Loucy (cell line): ENCODE data around the gene ZNF556.

Experiments used
- H2AFZ ChIP-seq: fragments of 200-600 bp; sonication (generic); 2 replicates; pipeline ENCODE4 v1.6.0; 2016; ENCODE audit warnings: antibody characterized with exemption, mild to moderate bottlenecking, low read length, moderate library complexity
- H3F3A ChIP-seq: fragments of 200-600 bp; 2 replicates; pipeline ENCODE4 v1.6.0; 2016; ENCODE audit warnings: antibody characterized with exemption, low read depth, mild to moderate bottlenecking
- H3K27me3 ChIP-seq: fragments of 200-600 bp; sonication (generic); 2 replicates; pipeline ENCODE4 v1.6.1; 2014; ENCODE audit warnings: low read length, mild to moderate bottlenecking; ENCODE audit not compliant: insufficient read depth, poor library complexity, severe bottlenecking
- H3K36me3 ChIP-seq: fragments of 200-600 bp; sonication (generic); 2 replicates; pipeline ENCODE4 v1.6.1; 2016; ENCODE audit warnings: low read length; ENCODE audit not compliant: insufficient read depth
- H3K4me1 ChIP-seq: fragments of 200-600 bp; sonication (generic); 2 replicates; pipeline ENCODE4 v1.5.1; 2014; ENCODE audit warnings: low read length, mild to moderate bottlenecking; ENCODE audit not compliant: insufficient read depth, poor library complexity, severe bottlenecking
- H3K4me2 ChIP-seq: fragments of 200-600 bp; sonication (generic); 2 replicates; pipeline ENCODE4 v1.6.0; 2014; ENCODE audit warnings: antibody characterized with exemption, low read length, low read depth, mild to moderate bottlenecking; ENCODE audit not compliant: poor library complexity, severe bottlenecking
- H3K4me3 ChIP-seq: fragments of 200-600 bp; sonication (generic); 2 replicates; pipeline ENCODE4 v1.5.1; 2014; ENCODE audit warnings: low read length, mild to moderate bottlenecking, mixed read lengths; ENCODE audit not compliant: poor library complexity, severe bottlenecking
- H3K79me2 ChIP-seq: fragments of 200-600 bp; sonication (generic); 2 replicates; pipeline ENCODE4 v1.6.1; 2014; ENCODE audit warnings: low read length; ENCODE audit not compliant: insufficient read depth
- H3K9ac ChIP-seq: fragments of 200-600 bp; sonication (generic); 2 replicates; pipeline ENCODE4 v1.6.0; 2014; ENCODE audit warnings: mild to moderate bottlenecking, low read depth, low read length, moderate library complexity; ENCODE audit not compliant: poor library complexity, severe bottlenecking
- H3K9me2 ChIP-seq: fragments of 200-600 bp; sonication (generic); replicated peaks from 2 replicates; pipeline ENCODE4 v1.6.1; 2016; ENCODE audit warnings: low read depth, low read length, mixed read lengths
- H3K9me3 ChIP-seq: fragments of 200-600 bp; sonication (generic); 2 replicates; pipeline ENCODE4 v1.6.1; 2014; ENCODE audit warnings: mild to moderate bottlenecking, antibody characterized with exemption, low read length, low read depth; ENCODE audit not compliant: insufficient read depth
- H4K20me1 ChIP-seq: fragments of 200-600 bp; sonication (generic); 2 replicates; pipeline ENCODE4 v1.6.0; 2014; ENCODE audit warnings: antibody characterized with exemption, low read length, mild to moderate bottlenecking; ENCODE audit not compliant: insufficient read depth, poor library complexity, severe bottlenecking
- CTCF ChIP-seq: fragments of 200-600 bp; sonication (generic); conservative IDR thresholded peaks from 2 replicates; pipeline ENCODE4 v1.5.1; 2014; ENCODE audit warnings: mild to moderate bottlenecking, antibody characterized with exemption, low read length
- EZH2phosphoT487 ChIP-seq: fragments of 200-600 bp; IDR thresholded peaks from 2 replicates; pipeline ENCODE4 v1.6.1; 2018; ENCODE audit warnings: antibody characterized with exemption, mild to moderate bottlenecking, moderate library complexity, borderline replicate concordance

The ZNF556 gene

GRCh38 chr19:2917275-2918184, 50.4 kb downstream of the ZNF556 start:
- TF ChIP-seq CTCF (no peak), EZH2phosphoT487 (no peak)
- peaks cover 34% of the 10 kb centered on the region; the same call in 1 of the 2 replicates for H3K36me3 ChIP-seq
- no peaks in the 10 kb centered on the region for H3K9me2 ChIP-seq
- no peaks in the 10 kb centered on the region for H3F3A ChIP-seq
- no peak overlapping the region for H2AFZ ChIP-seq
- H3K4me1 ChIP-seq, result no peaks in the 10 kb centered on the region
- no peak overlapping the region for H3K4me2 ChIP-seq
- H3K4me3 ChIP-seq, result no peak overlapping the region
- H3K9ac ChIP-seq, result no peak overlapping the region
- H3K9me3 ChIP-seq, result no peaks in the 10 kb centered on the region
- no peaks in the 10 kb centered on the region for H4K20me1 ChIP-seq
- no peaks in the 10 kb centered on the region for H3K79me2 ChIP-seq
- no peaks in the 10 kb centered on the region for H3K27me3 ChIP-seq

- H3K27me3 ChIP-seq, result no peaks in the 10 kb centered on the region
- no peaks in the 10 kb centered on the region for H3F3A ChIP-seq
- H3K4me1 ChIP-seq, result no peaks in the 10 kb centered on the region
- no peak overlapping the region for H3K9ac ChIP-seq
- no peak overlapping the region for H3K4me3 ChIP-seq
- H4K20me1 ChIP-seq, result no peaks in the 10 kb centered on the region
- H3K79me2 ChIP-seq, result no peaks in the 10 kb centered on the region
- H3K4me2 ChIP-seq, result no peak overlapping the region
- no peaks in the 10 kb centered on the region for H3K9me2 ChIP-seq
- H3K36me3 ChIP-seq, result peaks cover 9% of the 10 kb centered on the region; the same call in 1 of the 2 replicates
- no peaks in the 10 kb centered on the region for H3K9me3 ChIP-seq
- no peak for TF ChIP-seq EZH2phosphoT487
- TF ChIP-seq CTCF, result no peak
- H2AFZ ChIP-seq, result no peak overlapping the region
Measured at GRCh38 chr19:2922987-2923386, 55.9 kb downstream of the ZNF556 start.

- Histone ChIP-seq H2AFZ (no peak overlapping the region), H3K4me1 (no peaks in the 10 kb centered on the region), H3K9ac (no peak overlapping the region), H3K4me2 (no peak overlapping the region), H4K20me1 (no peaks in the 10 kb centered on the region), H3F3A (no peaks in the 10 kb centered on the region), H3K27me3 (no peaks in the 10 kb centered on the region), H3K79me2 (no peaks in the 10 kb centered on the region), H3K9me2 (no peaks in the 10 kb centered on the region), H3K9me3 (no peaks in the 10 kb centered on the region), H3K36me3 (peaks cover 5% of the 10 kb centered on the region; the same call in 1 of the 2 replicates), H3K4me3 (no peak overlapping the region)
- TF ChIP-seq CTCF (no peak), EZH2phosphoT487 (no peak)
Measured at GRCh38 chr19:2923510-2923909, 56.4 kb downstream of the ZNF556 start.
